HG02885 (cell line): Measurements from ENCODE around the gene ACSS1.

Experiments used
- ATAC-seq: cut with Tn5 transposase; IDR thresholded peaks from one replicate; pipeline ENCODE4 v1.9.1; 2021; ENCODE audit warnings: mild to moderate bottlenecking; ENCODE audit not compliant: unreplicated experiment, poor library complexity

Gene ACSS1

GRCh38 chr20:25061103-25061799, 3.3 kb upstream of the ACSS1 start:
- no peak for ATAC-seq

DNA sequence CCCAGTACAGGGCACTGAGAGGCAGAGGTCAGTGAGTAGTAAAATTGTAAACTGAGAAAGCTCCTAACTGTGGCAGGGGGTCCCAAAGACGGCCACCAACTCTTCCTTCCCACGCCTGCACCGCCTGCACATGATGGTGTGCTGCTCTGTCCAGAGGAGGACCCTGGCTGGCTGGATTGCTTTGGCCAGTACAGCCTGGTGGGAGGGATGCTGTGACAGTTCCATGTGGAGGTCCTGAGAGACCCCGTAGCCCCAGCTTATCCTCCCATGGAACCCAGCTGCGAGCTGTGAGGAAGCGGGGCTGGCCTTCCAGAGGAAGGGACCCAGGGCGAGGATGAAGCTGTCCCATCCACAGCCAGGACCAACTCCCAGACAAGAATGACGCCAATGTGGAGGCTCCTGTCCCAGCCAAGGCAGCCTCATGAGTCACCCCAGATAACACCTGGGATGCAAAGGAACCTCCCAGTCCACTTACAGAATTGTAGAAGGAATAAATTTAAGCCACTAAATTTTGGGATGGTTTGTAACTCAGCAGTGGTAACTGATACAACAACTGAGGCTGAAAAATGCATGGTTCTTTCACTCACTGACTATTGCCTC, 2.0 kb upstream of the ACSS1 start:
- ATAC-seq: no peak

DNA sequence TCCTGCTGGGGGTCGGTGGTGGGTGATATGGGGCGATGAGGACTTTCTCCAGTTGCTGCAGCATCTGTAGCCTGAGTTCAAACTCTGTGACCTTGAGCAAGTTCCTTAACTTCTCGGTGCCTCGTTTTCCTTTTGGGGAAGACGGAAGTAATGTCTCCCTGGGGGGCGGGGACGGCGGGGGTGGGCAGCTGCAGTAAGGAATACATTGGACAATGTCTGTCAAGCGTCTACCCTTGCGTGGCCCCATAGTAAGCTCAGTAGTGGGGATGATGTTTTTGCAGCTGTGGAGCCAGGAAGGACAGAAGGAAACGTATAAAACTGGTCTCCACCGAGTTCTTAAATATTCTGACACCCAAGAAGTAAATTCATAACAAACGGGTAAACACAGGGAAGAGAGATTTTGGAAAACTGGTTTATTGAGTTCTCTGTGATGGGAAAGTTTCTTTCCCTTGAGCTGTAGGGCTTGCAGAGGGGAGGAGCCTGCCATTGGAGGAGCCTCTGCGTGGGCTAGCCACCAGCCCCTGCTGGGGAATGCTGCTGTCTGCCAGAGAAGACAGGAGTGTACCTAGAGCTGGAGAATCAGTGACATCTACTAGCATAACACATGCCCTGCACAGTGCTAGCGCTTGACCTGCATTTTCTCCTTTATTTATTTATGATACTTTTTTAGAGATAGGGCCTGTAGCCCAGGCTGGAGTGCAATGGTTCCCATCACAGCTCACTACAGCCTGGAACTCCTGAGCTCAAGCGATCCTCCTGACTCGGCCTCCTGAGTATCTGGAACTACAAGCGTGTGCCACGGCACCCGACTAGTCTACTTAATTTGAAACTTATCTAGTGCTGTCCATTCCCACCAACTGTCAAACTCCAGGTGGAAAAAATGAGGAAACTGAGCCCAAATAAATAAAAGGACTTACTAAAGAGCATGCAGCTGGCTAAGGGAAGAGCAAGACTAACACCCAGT, 1.2 kb upstream of the ACSS1 start:
- no peak for ATAC-seq

- peak; percentile 39 for ATAC-seq
Measured at GRCh38 chr20:25057234-25058050, 497 bp downstream of the ACSS1 start.

DNA sequence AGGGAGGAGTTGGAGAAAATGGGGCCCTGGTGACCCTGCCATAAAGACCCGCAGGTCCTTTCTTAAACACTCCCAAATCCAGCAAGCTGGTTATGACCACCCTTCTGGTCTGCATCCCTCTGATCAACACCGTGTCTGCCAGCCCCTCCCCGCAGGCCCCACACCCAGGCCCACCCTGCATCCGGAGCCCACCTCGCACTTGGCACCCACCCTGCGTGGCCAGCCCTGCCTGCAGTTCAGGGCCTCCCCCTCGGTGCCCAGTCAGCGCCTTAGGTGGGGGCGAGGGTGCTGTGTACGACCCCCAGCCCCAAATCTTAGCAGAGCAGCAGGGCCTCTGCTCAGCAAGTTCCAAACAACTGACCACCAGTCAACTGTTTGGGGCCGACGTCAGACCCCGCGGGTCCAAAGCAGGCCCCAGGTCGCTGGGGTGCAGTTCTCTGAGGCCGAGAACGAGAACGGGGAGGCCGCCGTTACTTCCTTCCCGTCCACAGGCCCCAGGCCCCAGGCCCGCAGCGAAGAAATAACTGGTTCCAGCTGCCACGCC, 1.2 kb downstream of the ACSS1 start:
- no peak for ATAC-seq

DNA sequence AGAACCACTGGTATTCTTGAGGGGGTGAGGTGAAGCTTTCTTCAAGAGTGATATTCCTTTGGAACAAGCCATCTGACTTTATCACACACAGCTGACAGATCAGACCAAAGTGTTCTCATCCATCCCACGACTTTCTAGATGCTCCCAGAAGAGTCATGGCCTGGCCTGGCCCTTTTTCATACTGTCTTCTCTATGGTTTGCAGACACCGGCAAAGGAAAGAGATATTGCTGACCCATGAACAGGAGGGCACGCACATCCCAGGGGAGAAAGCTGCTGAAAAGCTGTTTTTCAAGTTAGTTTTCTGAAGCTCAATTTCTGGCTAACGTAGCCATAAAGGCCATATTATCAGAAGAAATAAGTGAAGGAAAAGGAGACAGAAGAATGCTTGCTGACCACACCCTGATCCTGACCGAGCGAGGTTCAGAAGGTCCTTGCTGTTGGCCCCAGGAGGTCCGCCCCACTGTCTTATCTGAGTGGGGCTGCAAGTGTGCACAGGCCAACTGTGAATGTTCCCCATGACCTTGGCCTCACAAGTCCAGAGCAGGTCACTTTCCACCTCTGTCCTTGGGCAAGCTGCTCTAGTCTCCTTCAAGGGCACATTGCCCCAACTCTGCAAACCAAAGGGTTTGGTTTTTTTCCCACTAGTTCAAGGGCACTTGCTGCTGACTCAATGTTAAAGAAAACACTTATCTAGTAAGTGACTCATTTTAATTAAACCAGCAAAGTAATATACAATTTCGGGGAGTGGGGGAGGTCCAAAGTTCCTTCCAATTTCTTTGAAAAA, 2.0 kb downstream of the ACSS1 start:
- ATAC-seq: no peak

- ATAC-seq: no peak
Measured at GRCh38 chr20:25054995-25055629, 2.8 kb downstream of the ACSS1 start.

DNA sequence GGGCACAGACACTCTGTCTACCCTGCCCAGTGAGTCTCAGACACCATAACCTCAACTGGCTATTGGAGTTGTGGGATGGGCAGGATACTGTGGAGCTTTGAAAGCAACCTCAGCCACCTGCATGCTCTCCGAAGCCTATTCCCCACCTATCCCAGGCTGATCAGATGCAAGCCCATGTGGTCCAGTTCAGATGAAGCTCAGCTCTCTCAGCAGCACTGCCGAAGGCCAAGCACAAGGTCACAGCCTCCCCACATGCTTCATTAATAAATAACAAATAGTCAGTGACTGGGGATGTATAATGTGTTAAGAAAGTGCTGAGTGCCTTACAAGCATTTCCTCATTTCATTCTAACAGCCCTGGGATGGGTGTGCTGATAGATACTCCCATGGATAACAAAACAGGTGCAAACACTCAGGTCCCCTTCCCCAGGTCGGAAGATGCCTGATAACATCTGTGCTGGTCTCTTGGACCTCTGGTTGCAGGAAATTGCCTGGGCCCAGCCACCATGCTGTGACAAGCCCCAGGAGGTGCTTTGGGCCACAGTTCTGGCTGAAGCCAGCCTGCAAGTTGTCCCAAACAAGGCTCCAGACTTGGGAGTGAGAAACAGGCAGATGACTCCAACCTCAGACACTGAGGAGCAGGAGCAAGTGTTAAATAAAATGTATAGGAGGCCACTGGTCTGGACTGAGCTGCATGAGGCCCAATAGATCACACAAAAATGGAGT, 3.7 kb downstream of the ACSS1 start:
- no peak for ATAC-seq

GRCh38 chr20:25053255-25054031, 4.5 kb downstream of the ACSS1 start:
- ATAC-seq: no peak

- ATAC-seq: no peak
Measured at GRCh38 chr20:25052255-25053194, 5.4 kb downstream of the ACSS1 start.

- no peak for ATAC-seq
Measured at GRCh38 chr20:25051386-25052155, 6.4 kb downstream of the ACSS1 start.

- no peak for ATAC-seq
Measured at GRCh38 chr20:25050501-25051350, 7.2 kb downstream of the ACSS1 start.

DNA sequence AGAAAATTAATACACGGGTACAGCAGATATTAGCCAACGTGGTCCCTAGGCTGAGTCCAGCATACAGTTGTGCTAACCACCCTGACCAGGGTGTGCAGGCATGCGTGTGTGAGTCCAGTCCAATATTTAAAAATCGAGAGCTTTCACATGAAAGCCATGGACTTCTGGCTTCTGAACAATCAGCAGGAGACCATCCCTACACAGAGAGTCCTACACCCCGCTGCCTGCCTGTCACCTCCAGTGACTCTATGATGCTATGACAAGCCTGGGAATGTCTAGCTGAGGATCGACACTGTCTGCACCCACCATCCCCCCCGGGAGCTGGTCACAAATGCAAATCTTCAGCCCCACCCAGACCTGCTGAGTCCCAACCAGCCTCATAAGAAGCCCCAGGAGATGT, 7.9 kb downstream of the ACSS1 start:
- ATAC-seq: no peak

GRCh38 chr20:25049261-25050060, 8.5 kb downstream of the ACSS1 start:
- ATAC-seq: no peak
